Ascending aorta (tissue), 2 donors: ENCODE results near the gene SPATA2L. TPM values are rescaled to one million over a fixed set of nuclear protein-coding genes. Genes with fewer than 3 reads are reported as not detected.

ENCODE experiments used
- DNase-seq, 2 donors: peaks; one replicate each; pipeline ENCODE4 v3.0.0-alpha.2; 2019; ENCODE audit warnings: low spot score in 2 of 2
- H3K27ac ChIP-seq, 2 donors: fragments of 200-600 bp; sonication (generic); one replicate each; pipeline ENCODE4 v1.5.1; 2016 to 2017; ENCODE audit warnings: mild to moderate bottlenecking in 1 of 2
- H3K27me3 ChIP-seq: fragments of 200-600 bp; sonication (generic); one replicate; pipeline ENCODE4 v1.5.1; 2017
- H3K36me3 ChIP-seq, 2 donors: fragments of 200-600 bp; sonication (generic); one replicate each; pipeline ENCODE4 v1.5.1; 2016
- H3K4me1 ChIP-seq, 2 donors: fragments of 200-600 bp; sonication (generic); one replicate each; pipeline ENCODE4 v1.5.1; 2016 to 2017; ENCODE audit warnings: mild to moderate bottlenecking in 1 of 2
- H3K4me3 ChIP-seq, 2 donors: fragments of 200-600 bp; sonication (generic); one replicate each; pipeline ENCODE4 v1.5.1; 2016 to 2017; ENCODE audit warnings: mild to moderate bottlenecking in 1 of 2
- H3K9me3 ChIP-seq, 2 donors: fragments of 200-600 bp; sonication (generic); one replicate each; pipeline ENCODE4 v1.5.1; 2016
- intact Hi-C: fragments of 100-400 bp; cut with DNase I; formaldehyde crosslinking; loops from one replicate; pipeline ENCODE4 v1.15.1; 2023
- total RNA-seq: library from RNA; depleted of rRNA; stranded (reverse); fragments of >200 nt; gene quantifications from one replicate; pipeline ENCODE4 v1.1.0, GENCODE V29; 2016
- TF ChIP-seq, protein P1 (sequence below), 3 experiments: fragments of 200-600 bp in 2 of 3; fragments of 450-650 bp in 1 of 3; sonication (generic) in 2 of 3; IDR thresholded peaks; one replicate each; pipeline ENCODE4 v1.5.1; 2016 to 2019; ENCODE audit warnings: antibody characterized with exemption in 3 of 3, mild to moderate bottlenecking in 1 of 3, moderate library complexity in 1 of 3

The SPATA2L gene
- total RNA-seq, 1 donor from 2014 or later: 34.7 TPM

DNA sequence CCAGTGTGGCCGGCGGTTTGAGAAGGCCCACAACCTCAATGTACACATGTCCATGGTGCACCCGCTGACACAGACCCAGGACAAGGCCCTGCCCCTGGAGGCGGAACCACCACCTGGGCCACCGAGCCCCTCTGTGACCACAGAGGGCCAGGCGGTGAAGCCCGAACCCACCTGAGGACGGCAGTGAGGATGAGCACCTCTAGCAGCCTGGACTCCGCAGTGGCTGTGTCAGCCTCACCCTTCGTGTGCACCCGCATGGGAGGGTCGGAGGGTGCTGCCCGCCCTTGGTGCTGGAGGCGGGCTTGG is 36.5 kb upstream of the SPATA2L start:
- Histone ChIP-seq H3K4me1 (no peaks in the 10 kb centered on the region), H3K9me3 (no peaks in the 10 kb centered on the region), H3K36me3 (peaks cover 62 to 70% of the 10 kb centered on the region in 2 donors), H3K27ac (no peak overlapping the region), H3K4me3 (no peak overlapping the region), H3K27me3 (no peaks in the 10 kb centered on the region)
- no peak for DNase-seq
- TF ChIP-seq, protein P1, sequence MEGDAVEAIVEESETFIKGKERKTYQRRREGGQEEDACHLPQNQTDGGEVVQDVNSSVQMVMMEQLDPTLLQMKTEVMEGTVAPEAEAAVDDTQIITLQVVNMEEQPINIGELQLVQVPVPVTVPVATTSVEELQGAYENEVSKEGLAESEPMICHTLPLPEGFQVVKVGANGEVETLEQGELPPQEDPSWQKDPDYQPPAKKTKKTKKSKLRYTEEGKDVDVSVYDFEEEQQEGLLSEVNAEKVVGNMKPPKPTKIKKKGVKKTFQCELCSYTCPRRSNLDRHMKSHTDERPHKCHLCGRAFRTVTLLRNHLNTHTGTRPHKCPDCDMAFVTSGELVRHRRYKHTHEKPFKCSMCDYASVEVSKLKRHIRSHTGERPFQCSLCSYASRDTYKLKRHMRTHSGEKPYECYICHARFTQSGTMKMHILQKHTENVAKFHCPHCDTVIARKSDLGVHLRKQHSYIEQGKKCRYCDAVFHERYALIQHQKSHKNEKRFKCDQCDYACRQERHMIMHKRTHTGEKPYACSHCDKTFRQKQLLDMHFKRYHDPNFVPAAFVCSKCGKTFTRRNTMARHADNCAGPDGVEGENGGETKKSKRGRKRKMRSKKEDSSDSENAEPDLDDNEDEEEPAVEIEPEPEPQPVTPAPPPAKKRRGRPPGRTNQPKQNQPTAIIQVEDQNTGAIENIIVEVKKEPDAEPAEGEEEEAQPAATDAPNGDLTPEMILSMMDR (IDR thresholded peaks at IDR 0.05): no peak
- intact Hi-C loops: no loop called here

DNA sequence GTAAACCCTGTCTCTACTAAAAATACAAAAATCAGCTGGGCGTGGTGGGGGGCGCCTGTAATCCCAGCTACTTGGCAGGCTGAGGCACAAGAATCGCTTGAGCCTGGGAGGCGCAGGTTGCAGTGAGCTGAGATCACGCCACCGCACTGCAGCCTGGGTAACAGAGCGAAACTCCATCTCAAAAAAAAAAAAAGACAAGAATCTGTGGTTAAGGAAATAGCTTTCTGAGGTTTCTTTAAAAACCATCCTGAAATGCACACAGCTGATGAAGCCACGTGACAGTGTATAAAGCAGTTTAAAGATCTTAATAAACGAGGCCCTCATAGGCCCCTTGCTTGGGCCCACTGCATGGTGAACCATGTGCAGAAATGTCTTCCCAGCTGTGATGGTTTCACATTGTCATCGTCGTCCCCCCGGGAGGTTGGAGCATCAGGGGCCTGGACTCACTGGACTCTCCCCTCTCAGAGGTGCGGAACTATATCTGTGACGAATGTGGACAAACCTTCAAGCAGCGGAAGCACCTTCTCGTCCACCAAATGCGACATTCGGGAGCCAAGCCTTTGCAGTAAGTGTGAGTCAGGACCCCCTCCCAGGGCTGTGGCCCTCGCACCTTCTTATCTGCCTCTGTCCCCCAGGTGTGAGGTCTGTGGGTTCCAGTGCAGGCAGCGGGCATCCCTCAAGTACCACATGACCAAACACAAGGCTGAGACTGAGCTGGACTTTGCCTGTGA is 36.0 kb upstream of the SPATA2L start:
- no peaks in the 10 kb centered on the region for H3K9me3 ChIP-seq
- no peaks in the 10 kb centered on the region for H3K4me1 ChIP-seq
- H3K4me3 ChIP-seq: no peak overlapping the region
- TF ChIP-seq, protein P1 (IDR thresholded peaks at IDR 0.05): no peak
- intact Hi-C loops: no loop called here
- no peak for DNase-seq
- H3K36me3 ChIP-seq: peaks cover 67 to 76% of the 10 kb centered on the region in 2 donors
- no peaks in the 10 kb centered on the region for H3K27me3 ChIP-seq
- no peak overlapping the region for H3K27ac ChIP-seq

DNA sequence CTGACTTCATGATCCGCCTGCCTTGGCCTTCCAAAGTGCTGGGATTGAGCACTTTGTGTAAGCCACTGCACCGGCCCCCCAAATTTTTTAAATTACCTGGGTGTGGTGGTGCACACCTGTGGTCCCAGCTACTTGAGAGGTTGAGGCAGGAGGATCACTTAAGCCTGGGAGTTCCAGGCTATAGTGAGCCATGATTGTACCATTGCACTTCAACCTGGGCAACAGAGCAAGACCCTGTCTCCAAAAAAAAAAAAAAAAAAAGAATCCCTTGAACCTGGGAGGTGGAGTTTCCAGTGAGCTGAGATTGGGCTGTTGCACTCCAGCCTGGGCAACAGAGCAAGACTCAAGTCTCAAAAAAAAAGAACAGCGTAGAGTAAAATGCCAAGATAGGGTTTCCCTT is 35.0 kb upstream of the SPATA2L start:
- intact Hi-C loops: no loop called here
- Histone ChIP-seq H3K27me3 (no peaks in the 10 kb centered on the region), H3K27ac (no peak overlapping the region), H3K9me3 (no peaks in the 10 kb centered on the region), H3K4me1 (no peaks in the 10 kb centered on the region), H3K4me3 (no peak overlapping the region), H3K36me3 (peaks cover 76 to 81% of the 10 kb centered on the region in 2 donors)
- TF ChIP-seq, protein P1 (IDR thresholded peaks at IDR 0.05): no peak
- DNase-seq: no peak

DNA sequence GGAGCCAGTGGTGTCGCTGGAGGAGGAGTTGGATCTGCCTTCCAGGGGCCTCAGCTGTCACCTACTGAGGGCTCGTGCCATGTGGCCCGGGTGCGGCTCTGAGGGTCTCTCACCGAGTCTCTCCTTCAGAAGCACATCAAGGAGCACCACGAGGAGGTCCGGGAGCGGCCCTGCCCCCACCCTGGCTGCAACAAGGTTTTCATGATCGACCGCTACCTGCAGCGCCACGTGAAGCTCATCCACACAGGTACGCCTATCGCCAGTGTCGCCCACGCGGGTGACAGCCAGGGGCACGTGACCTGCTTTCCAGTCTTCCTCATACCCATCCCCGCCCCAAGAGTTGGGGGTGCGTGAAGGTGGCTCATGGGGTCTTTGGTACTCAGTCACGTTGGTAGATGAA is 32.3 kb upstream of the SPATA2L start:
- Histone ChIP-seq H3K36me3 (peaks cover 80 to 90% of the 10 kb centered on the region in 2 donors), H3K4me1 (no peaks in the 10 kb centered on the region), H3K27me3 (no peaks in the 10 kb centered on the region), H3K9me3 (no peaks in the 10 kb centered on the region), H3K4me3 (no peak overlapping the region), H3K27ac (no peak overlapping the region)
- intact Hi-C loops: no loop called here
- TF ChIP-seq, protein P1 (IDR thresholded peaks at IDR 0.05): no peak
- DNase-seq: no peak

DNA sequence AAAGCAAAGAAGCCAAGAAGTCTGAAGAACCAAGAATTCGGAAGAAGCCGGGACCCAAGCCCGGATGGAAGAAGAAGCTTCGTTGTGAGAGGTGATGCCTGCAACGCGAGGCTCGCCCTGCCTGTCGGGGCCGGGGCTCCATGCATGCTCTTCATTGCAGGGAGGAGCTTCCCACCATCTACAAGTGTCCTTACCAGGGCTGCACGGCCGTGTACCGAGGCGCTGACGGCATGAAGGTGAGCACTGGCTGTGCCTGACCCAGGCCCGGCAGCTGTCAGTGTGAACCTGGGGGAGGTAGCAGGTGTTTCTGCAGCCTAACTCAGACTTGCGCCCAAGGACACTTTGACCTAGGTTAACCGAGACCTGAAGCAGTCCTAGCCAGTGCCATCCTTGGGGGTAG is 31.8 kb upstream of the SPATA2L start:
- Histone ChIP-seq H3K27ac (no peak overlapping the region), H3K4me1 (no peaks in the 10 kb centered on the region), H3K9me3 (no peaks in the 10 kb centered on the region), H3K36me3 (peaks cover 75 to 88% of the 10 kb centered on the region in 2 donors), H3K27me3 (no peaks in the 10 kb centered on the region), H3K4me3 (no peak overlapping the region)
- intact Hi-C loops: no loop called here
- DNase-seq: no peak
- TF ChIP-seq, protein P1 (IDR thresholded peaks at IDR 0.05): no peak

DNA sequence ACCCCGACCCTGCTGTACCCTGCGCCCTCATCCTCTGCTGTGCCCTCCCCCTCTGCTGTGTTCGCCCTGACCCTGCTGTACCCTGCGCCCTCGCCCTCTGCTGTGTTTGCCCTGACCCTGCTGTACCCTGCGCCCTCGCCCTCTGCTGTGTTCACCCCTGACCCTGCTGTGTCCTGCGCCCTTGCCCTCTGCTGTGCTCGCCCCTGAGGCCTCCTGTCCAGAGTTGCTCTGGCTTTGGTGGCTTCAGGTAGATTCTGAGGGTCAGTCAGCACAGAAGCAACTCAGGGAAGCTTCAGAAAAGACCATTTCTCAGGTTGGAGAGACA is 31.4 kb upstream of the SPATA2L start:
- Histone ChIP-seq H3K4me3 (no peak overlapping the region), H3K36me3 (peaks cover 71 to 87% of the 10 kb centered on the region in 2 donors), H3K27ac (no peak overlapping the region), H3K27me3 (no peaks in the 10 kb centered on the region), H3K4me1 (no peaks in the 10 kb centered on the region), H3K9me3 (no peaks in the 10 kb centered on the region)
- intact Hi-C loops: no loop called here
- no peak for DNase-seq
- TF ChIP-seq, protein P1 (IDR thresholded peaks at IDR 0.05): no peak
